NCI-H69 (cell line): ENCODE results near the gene HNRNPM.
"Not testable (repeated sequence)": the region's sequence is repeated elsewhere in the genome, so short reads cannot be mapped to it uniquely, and the experiment has no call there.

ENCODE experiments used
- DNase-seq: peaks from one replicate; lab custom pipeline; 2025; lab: John Stamatoyannopoulos, UW

Gene HNRNPM

DNA sequence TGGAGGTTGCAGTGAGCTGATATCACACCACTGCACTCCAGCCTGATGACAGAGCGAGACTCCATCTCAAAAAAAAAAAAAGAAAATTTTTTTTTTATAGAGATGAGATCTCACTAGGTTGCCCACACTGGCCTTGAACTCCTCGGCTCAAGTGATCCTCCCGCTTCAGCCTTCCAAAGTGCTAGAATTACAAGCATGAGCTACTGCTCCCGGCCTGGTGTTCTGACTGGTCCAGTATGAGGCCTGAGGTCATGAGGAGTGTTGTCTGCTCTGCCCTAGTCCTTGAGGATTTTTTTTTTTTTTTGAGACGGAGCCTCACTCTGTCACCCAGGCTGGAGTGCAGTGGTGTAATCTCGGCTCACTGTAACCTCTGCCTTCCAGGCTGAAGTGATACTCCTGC, 19.4 kb upstream of the HNRNPM start:
- not testable (repeated sequence) for DNase-seq

GRCh38 chr19:8426283-8426682, 18.5 kb upstream of the HNRNPM start:
- no peak for DNase-seq

GRCh38 chr19:8429044-8429443, 15.7 kb upstream of the HNRNPM start:
- DNase-seq, result no peak

DNA sequence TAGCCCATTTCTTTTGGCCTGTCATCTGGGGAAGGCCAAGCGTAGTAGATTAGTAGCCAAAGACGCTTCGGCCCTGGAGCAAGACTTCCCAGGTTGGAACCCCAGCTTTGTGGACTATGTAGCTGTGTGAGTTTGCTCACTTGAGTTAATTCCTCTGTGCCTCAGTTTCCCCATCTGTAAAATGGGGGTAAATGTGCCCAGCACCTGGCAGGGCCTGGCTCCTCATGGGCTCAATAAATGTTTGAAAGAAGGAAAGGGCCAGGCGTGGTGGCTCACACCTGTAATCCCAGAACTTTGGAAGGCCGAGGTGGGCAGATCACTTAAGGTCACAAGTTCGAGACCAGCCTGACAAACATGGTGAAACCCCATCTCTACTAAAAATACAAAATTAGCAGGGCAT, 14.9 kb upstream of the HNRNPM start:
- no peak for DNase-seq

GRCh38 chr19:8430650-8431049, 14.1 kb upstream of the HNRNPM start:
- DNase-seq, result no peak

- DNase-seq, result no peak
Measured at GRCh38 chr19:8438236-8438635, 6.5 kb upstream of the HNRNPM start.

DNA sequence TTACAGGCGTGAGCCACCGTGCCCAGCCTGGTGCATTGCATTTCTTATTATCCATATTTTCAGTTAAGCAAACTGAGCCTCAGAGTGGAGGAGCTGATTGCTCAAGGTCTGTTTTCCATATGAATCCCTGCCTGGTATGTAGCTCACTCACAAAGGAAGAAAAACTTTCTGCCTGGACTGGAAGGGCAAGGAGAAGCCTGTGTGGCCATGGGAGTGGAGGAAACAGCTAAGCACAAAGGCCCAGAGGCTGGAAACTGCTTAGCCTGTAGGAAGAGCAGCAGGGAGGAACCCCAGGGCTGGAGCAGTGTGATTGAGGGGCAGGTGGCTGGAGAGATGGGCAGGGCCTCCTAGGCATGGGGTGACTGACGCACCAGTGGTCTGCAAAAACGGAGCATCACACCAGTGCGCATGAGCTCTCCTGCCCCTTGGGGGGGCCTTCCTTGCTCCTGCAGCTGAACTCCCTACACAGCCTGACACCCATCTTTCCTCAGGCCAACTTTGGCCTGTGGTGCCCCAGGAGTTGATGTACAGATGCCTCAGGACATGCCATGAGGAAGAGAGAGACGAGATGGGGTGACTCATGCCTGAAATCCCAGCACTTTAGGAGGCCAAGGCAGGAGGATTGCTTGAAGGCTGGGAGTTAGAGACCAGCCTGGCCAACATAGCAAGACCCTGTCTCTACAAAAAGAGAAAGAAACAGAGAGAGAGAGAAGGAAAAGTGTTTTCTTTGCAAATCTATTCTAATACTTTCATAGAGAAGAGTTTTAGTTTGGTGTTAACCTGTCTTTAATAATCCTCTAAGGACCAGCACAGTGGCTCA, 2.8 kb upstream of the HNRNPM start:
- no peak for DNase-seq

- DNase-seq, result peak; percentile 56
Measured at GRCh38 chr19:8444140-8444676, 567 bp upstream of the HNRNPM start.

DNA sequence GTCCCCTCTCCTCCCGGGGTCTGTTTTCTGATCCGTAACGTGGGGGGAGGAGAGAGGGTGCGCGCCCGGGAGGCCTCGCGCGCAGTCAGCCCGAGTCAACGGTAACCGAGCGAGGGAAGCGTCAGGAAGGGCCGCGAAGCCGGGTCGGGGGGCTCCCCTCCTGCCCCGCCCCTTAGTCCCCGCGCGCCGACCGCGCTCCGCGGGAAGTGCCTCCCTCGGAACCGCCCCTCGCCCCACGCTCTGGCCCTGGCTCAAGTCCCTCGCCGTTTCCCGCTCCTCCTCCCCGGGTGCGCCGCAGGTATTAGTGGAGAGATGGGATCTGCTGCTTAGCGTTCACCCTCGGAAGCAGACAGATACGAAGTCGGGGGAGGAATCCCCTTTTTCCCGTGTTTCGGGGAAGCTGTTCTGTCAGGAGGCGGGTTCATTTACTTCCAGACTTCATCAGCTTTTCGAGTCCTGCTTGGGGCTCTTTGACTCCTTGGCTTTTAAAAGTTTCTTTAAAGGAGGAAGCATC, 770 bp downstream of the HNRNPM start:
- peak; percentile 78 for DNase-seq

DNA sequence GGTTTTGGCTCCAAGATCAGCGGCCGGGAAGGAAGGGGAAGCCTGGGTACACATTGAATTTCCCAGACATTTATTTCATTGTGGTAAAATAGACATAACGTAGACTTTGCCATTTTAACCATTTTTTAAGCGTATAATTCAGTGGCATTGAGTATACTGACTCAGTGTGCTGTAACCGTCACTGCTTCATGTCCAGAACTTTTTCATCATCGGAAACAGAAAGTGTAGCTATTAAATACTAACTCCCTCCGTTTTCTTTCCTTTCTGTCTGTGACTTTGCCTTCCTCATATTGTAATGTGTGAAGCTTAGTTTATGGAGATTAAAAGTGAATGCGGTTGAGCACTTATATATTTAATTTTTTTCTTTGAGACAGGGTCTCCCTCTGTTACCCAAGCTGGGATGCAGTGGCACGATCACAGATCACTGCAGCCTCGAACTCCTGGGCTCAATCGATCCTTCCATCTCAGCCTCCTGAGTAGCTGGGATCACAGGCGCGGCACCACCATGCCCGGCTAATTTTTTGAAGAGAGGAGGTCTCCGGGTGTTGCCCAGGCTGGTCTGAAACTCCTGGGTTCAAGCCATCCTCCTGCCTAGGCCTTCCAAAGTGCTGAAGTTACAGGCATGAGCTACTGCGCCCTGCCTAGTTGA, 1.4 kb downstream of the HNRNPM start:
- DNase-seq, result no peak

DNA sequence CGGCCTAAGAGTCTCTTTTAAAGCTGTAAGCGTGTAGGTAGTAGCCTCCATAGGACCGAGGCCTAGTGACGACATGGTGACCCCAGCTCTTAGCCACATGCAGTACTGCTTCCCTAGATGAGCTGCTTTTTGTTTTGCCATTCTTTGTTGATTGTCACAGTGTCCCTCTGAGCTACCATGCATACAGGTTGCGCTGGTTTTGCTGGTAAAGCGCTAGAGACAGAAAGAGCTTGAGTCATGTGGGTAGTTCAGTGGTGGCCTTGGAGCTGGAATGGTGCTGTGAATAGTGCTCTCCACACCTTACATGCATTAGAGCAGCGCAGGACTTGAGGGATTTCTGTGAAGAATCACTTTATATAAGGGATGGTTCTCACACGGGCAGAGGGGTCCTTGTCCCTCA, 5.1 kb downstream of the HNRNPM start:
- DNase-seq, result no peak

- DNase-seq, result no peak
Measured at GRCh38 chr19:8451377-8451776, 6.6 kb downstream of the HNRNPM start.

- peak; percentile 27 for DNase-seq
Measured at GRCh38 chr19:8451885-8452284, 7.1 kb downstream of the HNRNPM start.

DNA sequence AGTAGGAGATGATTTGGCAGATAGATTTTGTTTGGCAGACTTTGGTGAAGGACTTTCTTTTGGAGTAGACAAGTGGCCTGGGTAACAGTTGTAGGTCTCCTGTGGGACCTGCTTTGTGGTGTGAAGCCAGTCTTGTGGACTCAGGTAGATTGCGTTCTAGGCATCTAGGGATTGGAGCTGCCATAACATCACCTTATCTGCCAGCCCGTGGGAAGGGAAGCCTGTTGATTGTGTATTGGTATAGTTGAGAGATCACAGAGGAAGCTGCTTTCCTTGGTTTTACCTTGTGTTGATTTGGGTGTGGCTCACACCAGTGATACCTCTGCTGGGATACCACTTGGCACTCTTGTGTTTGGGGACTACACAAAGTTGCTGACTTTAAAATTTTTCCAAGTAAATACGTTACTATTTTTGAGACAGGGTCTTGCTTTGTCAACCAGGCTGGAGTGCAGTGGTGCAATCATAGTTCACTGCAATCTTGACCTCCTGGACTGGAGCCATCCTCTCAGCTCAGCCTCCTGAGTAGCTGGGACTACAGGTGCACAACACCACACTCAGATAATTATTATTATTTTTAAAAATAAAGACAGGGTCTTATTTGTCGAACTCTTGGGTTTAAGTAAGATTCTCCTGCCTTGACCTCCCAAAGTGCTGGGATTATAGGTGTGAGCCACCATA, 7.8 kb downstream of the HNRNPM start:
- DNase-seq, result no peak

DNA sequence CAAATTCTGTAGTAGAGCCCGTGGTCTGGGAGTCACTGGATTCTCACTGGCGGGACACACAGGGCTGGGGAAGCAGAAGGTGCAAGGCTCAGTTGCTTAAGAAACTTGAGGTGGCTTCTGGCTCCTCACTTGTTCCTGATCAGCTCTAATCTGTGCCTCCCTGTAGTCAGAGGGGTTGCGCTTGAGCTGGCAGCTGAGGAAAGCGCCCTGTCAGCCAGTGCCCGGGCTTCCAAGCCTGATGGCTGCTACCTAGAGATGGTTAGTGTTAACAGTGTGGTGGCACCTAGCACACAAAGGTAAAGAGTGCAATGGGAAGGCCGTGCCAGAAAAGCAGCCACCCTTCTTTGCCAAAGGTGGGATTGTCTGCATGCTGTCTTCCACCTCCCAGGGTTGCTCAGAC, 8.8 kb downstream of the HNRNPM start:
- no peak for DNase-seq

DNA sequence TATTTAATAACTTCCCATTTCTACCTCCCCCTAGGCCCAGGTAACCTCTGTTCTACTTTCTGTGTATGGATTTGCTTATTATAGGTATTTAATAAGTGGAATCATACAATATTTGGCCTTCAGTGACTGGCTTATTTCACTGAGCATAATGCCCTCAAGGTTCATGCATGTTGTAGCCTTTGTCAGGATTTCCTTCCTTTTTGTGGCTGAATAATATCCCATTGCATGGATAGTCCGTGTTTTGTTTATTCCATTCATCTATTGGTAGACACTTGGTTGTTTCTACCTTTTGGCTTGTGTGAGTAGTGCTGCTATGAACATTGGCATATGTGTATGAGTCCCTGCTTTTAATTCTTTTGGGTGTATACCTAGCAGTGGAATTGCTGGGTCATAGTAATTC, 9.4 kb downstream of the HNRNPM start:
- DNase-seq, result no peak

GRCh38 chr19:8455018-8455417, 10.2 kb downstream of the HNRNPM start:
- no peak for DNase-seq

GRCh38 chr19:8456064-8456463, 11.3 kb downstream of the HNRNPM start:
- DNase-seq, result no peak

DNA sequence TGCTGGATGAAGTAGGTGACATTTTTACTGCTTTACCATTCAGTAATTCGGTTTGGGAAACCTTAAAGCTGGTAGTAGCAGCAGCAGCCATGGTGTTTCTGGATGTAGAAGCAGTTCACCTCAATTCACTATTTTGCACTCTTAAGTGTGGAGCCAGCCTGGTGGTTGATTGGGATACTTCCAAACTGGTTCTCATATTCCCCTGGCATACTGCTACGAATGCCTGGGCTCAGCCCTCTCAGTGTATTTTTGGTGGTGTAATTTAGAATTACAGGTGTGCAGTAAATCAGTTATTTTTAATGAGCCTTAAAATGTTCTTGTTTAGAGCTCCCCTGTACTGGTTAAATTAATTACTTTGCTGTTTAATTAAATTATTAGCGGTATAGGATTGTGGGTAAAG, 12.4 kb downstream of the HNRNPM start:
- peak; percentile 10 for DNase-seq

GRCh38 chr19:8457827-8458226, 13.1 kb downstream of the HNRNPM start:
- DNase-seq, result no peak

DNA sequence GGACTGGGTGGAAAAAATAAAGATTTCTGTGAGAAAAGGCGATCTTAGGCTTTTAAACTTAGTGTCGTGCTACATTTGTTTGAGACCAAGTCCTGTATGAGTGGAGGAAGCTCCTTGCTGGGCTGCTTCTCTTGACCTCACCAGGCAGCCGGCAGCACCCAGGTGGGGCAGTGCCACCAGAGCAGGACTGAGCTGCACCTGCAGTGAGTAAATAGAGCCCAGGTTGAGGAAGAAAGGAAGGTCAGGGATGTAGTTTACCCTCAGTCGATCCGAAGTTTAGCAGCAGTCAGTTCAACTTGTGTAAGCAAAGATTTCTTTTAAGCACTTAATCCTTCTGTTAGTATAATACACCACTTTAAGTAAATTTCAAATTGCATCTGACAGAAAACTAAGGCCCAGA, 13.6 kb downstream of the HNRNPM start:
- DNase-seq, result peak; percentile 53

DNA sequence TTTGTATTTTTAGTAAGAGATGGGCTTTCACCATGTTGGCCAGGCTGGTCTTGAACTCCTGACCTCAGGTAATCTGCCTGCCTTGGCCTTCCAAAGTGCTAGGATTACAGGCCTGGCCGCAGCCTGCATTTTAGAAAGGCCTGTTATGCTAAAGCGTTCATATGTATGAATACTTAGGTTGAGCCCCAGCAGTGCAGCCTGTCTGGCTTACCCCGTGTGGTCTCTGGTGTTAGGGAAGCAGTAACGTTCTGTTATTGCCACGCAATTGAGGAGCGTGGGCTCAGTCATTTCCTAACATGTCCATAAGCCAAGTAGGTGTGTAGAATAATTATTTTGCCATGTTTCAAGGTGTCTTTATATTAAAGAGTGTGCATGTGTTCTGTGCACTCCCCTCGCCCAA, 14.3 kb downstream of the HNRNPM start:
- DNase-seq, result no peak
